Endothelial cell of umbilical vein (primary cell): ENCODE measurements around the gene GJA9. TPM values are rescaled to one million over a fixed set of nuclear protein-coding genes. Genes with fewer than 3 reads are reported as not detected.

ENCODE experiments used
- BruUV-seq: library from RNA; stranded (reverse); fragments of 400-500 nt; replicated peaks from 2 replicates; lab custom pipeline; 2021; lab: Mats Ljungman, UMichigan
- CTCF ChIA-PET: fragments of 300-600, 350-600 bp; sonication (Branson Sonifier 250); formaldehyde crosslinking; loops from one replicate; lab custom pipeline; 2021; ENCODE audit warnings: antibody characterized with exemption, inconsistent platforms; lab: Charles Lee
- POLR2A ChIA-PET: fragments of 300-600, 350-600 bp; sonication (Branson Sonifier 250); formaldehyde crosslinking; loops from one replicate; lab custom pipeline; 2021; ENCODE audit warnings: antibody characterized with exemption, inconsistent platforms; lab: Charles Lee
- DNase-seq: peaks from one replicate; pipeline ENCODE4 v3.0.0-alpha.2; 2011; ENCODE audit warnings: low read depth, low spot score
- FAIRE-seq: peaks from 2 replicates; lab custom pipeline; 2011; peaks lifted over from hg19 to GRCh38; lab: Jason Lieb, UNC
- H2AFZ ChIP-seq: 2 replicates; pipeline ENCODE4 v1.6.0; 2012; ENCODE audit warnings: low read depth, low read length, control low read depth, inconsistent platforms
- H3K27ac ChIP-seq: 2 replicates; pipeline ENCODE4 v1.5.1; 2011; ENCODE audit warnings: low read depth, mild to moderate bottlenecking, control low read depth, low read length, moderate library complexity; ENCODE audit not compliant: insufficient read depth
- H3K27me3 ChIP-seq, 2 experiments: 2 replicates each; pipeline versions ENCODE4 v1.6.0 to v1.6.1; 2011; ENCODE audit warnings: low read length in 2 of 2, mixed read lengths in 1 of 2; ENCODE audit not compliant: control insufficient read depth in 2 of 2, insufficient read depth in 2 of 2
- H3K36me3 ChIP-seq, 2 experiments: 2 replicates in 1 of 2; 3 replicates in 1 of 2; pipeline ENCODE4 v1.5.1; 2011; ENCODE audit warnings: low read length in 2 of 2, mild to moderate bottlenecking in 1 of 2, moderate library complexity in 1 of 2; ENCODE audit not compliant: control insufficient read depth in 2 of 2, insufficient read depth in 2 of 2; ENCODE audit errors: extremely low read depth in 1 of 2
- H3K4me1 ChIP-seq: 3 replicates; pipeline ENCODE4 v1.5.1; 2011; ENCODE audit warnings: mild to moderate bottlenecking, low read length; ENCODE audit not compliant: control insufficient read depth, insufficient read depth; ENCODE audit errors: extremely low read depth
- H3K4me2 ChIP-seq: 2 replicates; pipeline ENCODE4 v1.6.1; 2011; ENCODE audit warnings: low read length, control low read depth, mixed read lengths; ENCODE audit not compliant: insufficient read depth
- H3K4me3 ChIP-seq, 3 experiments: fragments of 200-600 bp in 1 of 3; sonication (generic), shearing (Covaris generic) in 1 of 3; replicated peaks in 1 of 3; 2 replicates each; pipeline ENCODE4 v1.5.1; 2011 to 2016; ENCODE audit warnings: control low read depth in 3 of 3, low read length in 3 of 3, mild to moderate bottlenecking in 2 of 3, inconsistent platforms in 1 of 3, low read depth in 1 of 3, moderate library complexity in 1 of 3; ENCODE audit not compliant: insufficient read depth in 1 of 3
- H3K79me2 ChIP-seq: 2 replicates; pipeline ENCODE4 v1.6.0; 2012; ENCODE audit warnings: low read length, inconsistent platforms; ENCODE audit not compliant: control insufficient read depth, insufficient read depth
- H3K9ac ChIP-seq: replicated peaks from 2 replicates; pipeline ENCODE3; 2011; ENCODE audit warnings: low read length, control low read depth; ENCODE audit not compliant: insufficient read depth; ENCODE audit errors: extremely low read depth
- H3K9me1 ChIP-seq: replicated peaks from 3 replicates; pipeline ENCODE4 v1.6.0; 2011; ENCODE audit warnings: mild to moderate bottlenecking, low read length; ENCODE audit not compliant: control insufficient read depth, insufficient read depth; ENCODE audit errors: extremely low read depth
- H3K9me3 ChIP-seq: replicated peaks from 2 replicates; pipeline ENCODE4 v1.5.1; 2012; ENCODE audit warnings: low read length, inconsistent platforms; ENCODE audit not compliant: control insufficient read depth, insufficient read depth
- H4K20me1 ChIP-seq: replicated peaks from 2 replicates; pipeline ENCODE3; 2011; ENCODE audit warnings: mild to moderate bottlenecking, low read length; ENCODE audit not compliant: control insufficient read depth, insufficient read depth; ENCODE audit errors: extremely low read depth
- CTCF ChIP-seq, 2 donors: IDR thresholded peaks; 1 replicate in 1 of 2; 2 replicates in 1 of 2; pipeline ENCODE4 v1.5.1; 2011; ENCODE audit warnings: low read length in 2 of 2, mild to moderate bottlenecking in 2 of 2, moderate library complexity in 2 of 2, control low read depth in 1 of 2, inconsistent platforms in 1 of 2, low read depth in 1 of 2; ENCODE audit not compliant: insufficient read depth in 1 of 2; ENCODE audit errors: extremely low read depth in 1 of 2
- EZH2 ChIP-seq: IDR thresholded peaks from 2 replicates; pipeline ENCODE4 v1.6.1; 2012; ENCODE audit warnings: borderline replicate concordance, low read depth, mild to moderate bottlenecking, moderate library complexity, low read length, inconsistent platforms; ENCODE audit not compliant: severe bottlenecking
- FOS ChIP-seq: IDR thresholded peaks from 2 replicates; pipeline ENCODE4 v1.6.1; 2011; ENCODE audit warnings: mild to moderate bottlenecking, low read length, moderate library complexity, borderline replicate concordance; ENCODE audit not compliant: insufficient read depth
- GATA2 ChIP-seq: IDR thresholded peaks from 2 replicates; pipeline ENCODE4 v1.7.0; 2011; ENCODE audit warnings: low read depth, mild to moderate bottlenecking, moderate library complexity, mixed read lengths, low read length; ENCODE audit not compliant: insufficient read length, insufficient read depth
- JUN ChIP-seq: IDR thresholded peaks from 2 replicates; pipeline ENCODE4 v1.6.1; 2011; ENCODE audit warnings: borderline replicate concordance, low read depth; ENCODE audit not compliant: insufficient read length, insufficient read depth
- MYC ChIP-seq: IDR thresholded peaks from one replicate; pipeline ENCODE4 v1.6.1; 2011; ENCODE audit warnings: mild to moderate bottlenecking, low read depth, low read length
- POLR2A ChIP-seq: IDR thresholded peaks from 2 replicates; pipeline ENCODE4 v1.6.1; 2012; ENCODE audit warnings: low read depth, mild to moderate bottlenecking, control low read depth, low read length
- POLR2AphosphoS5 ChIP-seq: IDR thresholded peaks from 2 replicates; pipeline ENCODE4 v1.6.1; 2012; ENCODE audit warnings: low read depth, mild to moderate bottlenecking, control low read depth, low read length, moderate library complexity; ENCODE audit not compliant: insufficient read depth
- dilution Hi-C: fragments of 300-500 bp; cut with MboI; formaldehyde crosslinking; loops from one replicate; pipeline ENCODE4 v1.15.0; 2019; ENCODE audit warnings: low sequenced_read_pairs; ENCODE audit not compliant: extremely low pct_ligation_motif_present
- intact Hi-C: fragments of 100-400 bp; cut with micrococcal nuclease; formaldehyde crosslinking; loops from one replicate; pipeline ENCODE4 v1.10.0; 2022
- polyA plus RNA-seq, 4 experiments: library from polyadenylated mRNA; depleted of rRNA in 3 of 4; stranded (reverse) in 3 of 4; unstranded in 1 of 4; fragments of >200 nt; gene quantifications; 2 replicates each; pipeline versions ENCODE4 v1.2.1 to v1.2.3, GENCODE V29; 2011 to 2012; ENCODE audit warnings: missing spikeins in 1 of 4
- total RNA-seq: library from RNA; stranded (reverse); gene quantifications from 2 replicates; pipeline ENCODE4 v1.2.3, GENCODE V29; 2021
- TF ChIP-seq, protein P1 (sequence below): IDR thresholded peaks from 2 replicates; pipeline ENCODE4 v1.6.1; 2011; ENCODE audit not compliant: insufficient read depth, insufficient read length

Gene GJA9
- total and polyA plus RNA-seq, 2 donors (not counting 3 experiments of a cell fraction or from before 2014, with no cell fraction given): not detected

DNA sequence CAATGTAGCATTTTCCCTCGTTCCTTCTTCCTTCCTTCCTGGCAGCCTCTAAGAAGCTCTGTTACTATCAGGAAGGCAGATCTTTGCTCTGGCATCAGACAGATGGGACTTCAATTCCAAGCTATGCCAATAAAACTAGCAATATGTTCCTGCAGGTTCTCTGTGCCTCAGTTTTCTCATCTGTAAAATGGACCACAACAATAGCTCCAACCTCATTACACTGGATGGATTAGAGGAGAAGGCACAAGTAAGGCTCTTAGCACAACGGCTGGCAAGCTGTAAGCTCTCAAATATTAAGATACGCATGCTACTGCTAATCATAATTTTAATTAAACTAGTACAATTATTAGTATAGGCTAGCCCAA lies 49.0 kb downstream of the GJA9 start:
- Histone ChIP-seq H3K4me3 (no peak overlapping the region), H3K27ac (no peak overlapping the region), H3K9ac (no peak overlapping the region), H3K36me3 (no peaks in the 10 kb centered on the region), H3K9me1 (no peaks in the 10 kb centered on the region), H3K9me3 (no peaks in the 10 kb centered on the region), H3K79me2 (no peaks in the 10 kb centered on the region), H3K4me1 (no peaks in the 10 kb centered on the region), H4K20me1 (no peaks in the 10 kb centered on the region), H2AFZ (no peak overlapping the region), H3K27me3 (peaks cover 26 to 31% of the 10 kb centered on the region in 2 experiments), H3K4me2 (no peak overlapping the region)
- DNase-seq: no peak
- BruUV-seq: no TSS peak
- no peak for FAIRE-seq
- dilution Hi-C loops: no loop called here
- ChIA-PET POLR2A (interaction anchor here (0.6 kb wide), 1 partner anchor 23 kb away, joined by 3 read pairs; no protein-coding TSS in a partner anchor), CTCF (interaction anchor here (0.8 to 1.6 kb wide), 3 partner anchors 13 to 808 kb away, joined by 3 to 6 read pairs (median 6); no protein-coding TSS in a partner anchor)
- intact Hi-C loops: loop anchor here (10.0 kb wide), 1 partner anchor 718 kb away; no protein-coding TSS in a partner anchor
- TF ChIP-seq EZH2 (no peak), GATA2 (no peak), FOS (no peak), POLR2AphosphoS5 (no peak), CTCF (IDR thresholded peaks at IDR 0.05; ENCODE audit: extremely low read depth in 1 of 2, insufficient read depth in 1 of 2, low read depth in 1 of 2, low read length in 2 of 2) (no peak), JUN (no peak), MYC (no peak), POLR2A (no peak)
- TF ChIP-seq, protein P1, sequence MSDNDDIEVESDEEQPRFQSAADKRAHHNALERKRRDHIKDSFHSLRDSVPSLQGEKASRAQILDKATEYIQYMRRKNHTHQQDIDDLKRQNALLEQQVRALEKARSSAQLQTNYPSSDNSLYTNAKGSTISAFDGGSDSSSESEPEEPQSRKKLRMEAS: no peak
